ENCODE results near the gene TCHHL1. TPM values are rescaled to one million over a fixed set of nuclear protein-coding genes. Genes with fewer than 3 reads are reported as not detected.

The TCHHL1 gene
- total and polyA plus RNA-seq, 9 donors = not detected

- Histone ChIP-seq H3K36me3 (no peaks in the 10 kb centered on the region), H3K27ac (no peak overlapping the region), H3K9me3 (no peaks in the 10 kb centered on the region), H3K4me1 (ENCODE audit: insufficient read depth) (no peaks in the 10 kb centered on the region), H3K4me3 (no peak overlapping the region), H3K27me3 (no peaks in the 10 kb centered on the region)
- intact Hi-C loops (cut with DNase I) = no loop called here
- TF ChIP-seq CTCF (IDR thresholded peaks at IDR 0.05) = no peak
- no peak for TF ChIP-seq EP300 (IDR thresholded peaks at IDR 0.05)
- no peak for TF ChIP-seq POLR2A (IDR thresholded peaks at IDR 0.05)
- WGBS, 3 donors = 68 to 77% (median 71%) methylated on average over 6 of the region's 6 CpGs
- no peak for DNase-seq
These were observed 37.1 kb upstream of the TCHHL1 start for GRCh38 chr1:152125834-152126443.

DNA sequence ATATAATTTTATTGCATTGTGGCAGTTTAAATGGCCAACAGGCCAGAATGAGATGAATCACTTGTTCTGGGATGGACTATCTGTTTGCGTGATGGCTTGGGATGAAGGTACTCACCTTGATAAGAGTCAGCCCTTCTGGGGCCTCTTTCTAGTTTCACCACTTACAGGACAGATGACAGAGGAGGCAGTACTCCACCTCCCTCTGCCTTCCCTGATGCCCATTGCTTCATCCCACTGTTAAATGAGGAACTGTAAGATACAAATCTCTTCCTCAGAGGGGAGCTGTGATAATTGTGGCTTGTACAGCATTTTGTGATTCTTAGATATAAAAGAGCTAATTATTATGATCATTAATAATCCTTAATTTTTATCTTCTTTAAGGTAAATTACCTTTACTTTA lies 30.1 kb upstream of the TCHHL1 start:
- 86 to 94% (median 86%) methylated on average over 1 of the region's 1 CpG for WGBS, 3 donors
- Histone ChIP-seq H3K4me3 (no peak overlapping the region), H3K27ac (no peak overlapping the region), H3K36me3 (no peaks in the 10 kb centered on the region), H3K4me1 (ENCODE audit: insufficient read depth) (no peaks in the 10 kb centered on the region), H3K27me3 (no peaks in the 10 kb centered on the region), H3K9me3 (no peaks in the 10 kb centered on the region)
- no peak for DNase-seq
- intact Hi-C loops (cut with DNase I) = no loop called here
- no peak for TF ChIP-seq POLR2A (IDR thresholded peaks at IDR 0.05)
- TF ChIP-seq EP300 (IDR thresholded peaks at IDR 0.05) = no peak
- no peak for TF ChIP-seq CTCF (IDR thresholded peaks at IDR 0.05)

- H3K4me1 ChIP-seq (ENCODE audit: insufficient read depth) = peaks cover 2% of the 10 kb centered on the region
- WGBS, 3 donors = 49 to 53% (median 52%) methylated on average over 4 of the region's 4 CpGs
- no peak for DNase-seq
- intact Hi-C loops (cut with DNase I) = no loop called here
- TF ChIP-seq EP300 (IDR thresholded peaks at IDR 0.05) = no peak
- no peaks in the 10 kb centered on the region for H3K36me3 ChIP-seq
- no peaks in the 10 kb centered on the region for H3K27me3 ChIP-seq
- no peak within 1 kb of the TSS for H3K4me3 ChIP-seq
- no peaks in the 10 kb centered on the region for H3K9me3 ChIP-seq
- H3K27ac ChIP-seq = no peak within 1 kb of the TSS
These were observed 26.5 kb upstream of the TCHHL1 start, which contains the start of gene TCHH for GRCh38 chr1:152115344-152115743. Gene TCHH, minus strand, starts transcription at chr1:152115444. Its CDS starts 1,364 bp downstream, at chr1:152114080.

DNA sequence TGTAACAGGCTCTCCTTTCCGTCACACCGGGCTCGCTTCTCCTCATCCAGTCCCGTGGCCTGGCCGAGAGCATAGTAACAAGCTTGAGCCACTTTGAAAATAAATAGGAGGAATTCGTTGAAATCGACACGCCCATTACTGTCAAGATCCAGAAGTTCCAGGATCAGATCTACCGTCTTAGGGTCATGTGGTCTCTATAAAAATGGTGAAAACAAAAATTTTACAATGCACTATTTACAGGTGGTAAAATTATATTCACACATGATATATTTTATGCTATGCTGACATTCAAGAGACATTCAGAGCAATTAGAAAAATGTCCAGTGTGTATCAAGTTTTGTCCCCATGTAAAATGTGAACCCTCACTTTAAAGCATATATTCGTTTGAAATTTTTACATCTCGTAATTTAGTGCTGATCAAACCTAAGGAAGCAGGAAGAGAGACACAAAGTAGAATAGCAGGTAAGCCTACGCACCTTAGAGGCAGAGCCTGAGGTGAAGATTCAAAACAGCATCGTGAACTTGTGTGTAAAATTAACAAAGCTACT lies 24.1 kb upstream of the TCHHL1 start:
- WGBS, 3 donors = 22 to 25% (median 24%) methylated on average over 13 of the region's 13 CpGs
- no peak for TF ChIP-seq POLR2A (IDR thresholded peaks at IDR 0.05)
- no peak for TF ChIP-seq CTCF (IDR thresholded peaks at IDR 0.05)
- Histone ChIP-seq H3K36me3 (no peaks in the 10 kb centered on the region), H3K4me1 (ENCODE audit: insufficient read depth) (peaks cover 2% of the 10 kb centered on the region), H3K27me3 (no peaks in the 10 kb centered on the region), H3K9me3 (peaks cover 0 to 8% of the 10 kb centered on the region in 2 donors), H3K27ac (no peak overlapping the region), H3K4me3 (no peak overlapping the region)
- intact Hi-C loops (cut with DNase I) = no loop called here
- no peak for DNase-seq

DNA sequence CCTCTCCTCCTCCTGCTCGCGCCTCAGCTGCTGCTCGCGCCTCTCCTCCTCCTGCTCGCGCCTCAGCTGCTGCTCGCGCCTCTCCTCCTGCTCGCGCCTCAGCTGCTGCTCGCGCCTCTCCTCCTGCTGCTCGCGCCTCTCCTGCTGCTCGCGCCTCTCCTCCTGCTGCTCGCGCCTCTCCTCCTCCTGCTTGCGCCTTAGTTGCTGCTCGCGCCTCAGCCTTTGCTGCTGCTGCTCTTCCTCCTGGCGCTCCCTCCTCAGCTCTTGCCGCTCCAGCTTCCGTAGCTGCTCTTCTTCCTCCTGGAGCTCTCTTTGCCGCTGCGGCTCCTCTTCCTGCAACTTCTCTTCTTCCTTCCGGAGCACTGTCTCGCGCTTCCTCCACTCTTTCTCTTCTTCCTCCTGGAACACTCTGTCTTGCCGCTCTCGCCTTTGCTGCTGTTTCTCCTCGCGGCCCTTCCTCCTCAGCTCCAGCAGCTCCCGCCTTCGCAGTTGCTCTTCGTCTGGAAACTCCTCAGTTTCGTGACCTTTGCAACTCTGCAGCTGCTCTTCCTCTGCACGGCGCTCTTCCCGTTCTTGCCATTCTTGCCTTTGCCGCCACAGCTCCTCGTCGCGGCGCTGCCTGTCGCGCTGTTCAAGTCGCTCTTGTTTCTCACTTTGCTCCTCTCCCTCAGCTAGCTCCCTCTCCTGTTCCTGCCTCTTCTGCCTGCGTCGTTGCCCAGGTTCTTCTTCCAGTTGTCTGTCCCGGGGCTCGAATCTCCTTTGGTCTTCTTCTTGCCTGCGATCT lies 23.4 kb upstream of the TCHHL1 start:
- 1 to 2% (median 2%) methylated on average over 52 to 53 of the region's 53 CpGs for WGBS, 3 donors
- intact Hi-C loops (cut with DNase I) = no loop called here
- Histone ChIP-seq H3K4me1 (ENCODE audit: insufficient read depth) (peaks cover 2% of the 10 kb centered on the region), H3K9me3 (peaks cover 0 to 11% of the 10 kb centered on the region in 2 donors), H3K36me3 (no peaks in the 10 kb centered on the region), H3K27me3 (no peaks in the 10 kb centered on the region), H3K4me3 (no peak overlapping the region), H3K27ac (no peak overlapping the region)
- no peak for TF ChIP-seq POLR2A (IDR thresholded peaks at IDR 0.05)
- no peak for TF ChIP-seq EP300 (IDR thresholded peaks at IDR 0.05)
- TF ChIP-seq CTCF (IDR thresholded peaks at IDR 0.05) = no peak
- DNase-seq = no peak

Data from ovary (tissue), 9 donors.